Astrocyte of the spinal cord (primary cell): Measurements from ENCODE around the gene PCID2.

Experiments
- DNase-seq: peaks from one replicate; pipeline ENCODE4 v3.0.0; 2011; ENCODE audit warnings: low read depth, low spot score
- H3K4me3 ChIP-seq: 2 replicates; pipeline ENCODE4 v1.5.1; 2011; ENCODE audit warnings: low read depth, mild to moderate bottlenecking, low read length, moderate library complexity
- CTCF ChIP-seq: IDR thresholded peaks from 2 replicates; pipeline ENCODE4 v1.5.1; 2012; ENCODE audit warnings: low read depth, mild to moderate bottlenecking, low read length, inconsistent platforms
- in situ Hi-C: cut with HindIII; loops from 2 replicates; pipeline ENCODE4 v1.10.0; 2017; ENCODE audit warnings: low sequenced_read_pairs

The PCID2 gene

GRCh38 chr13:113145911-113146598 is 62.4 kb downstream of the PCID2 start:
- no peak overlapping the region for H3K4me3 ChIP-seq
- TF ChIP-seq CTCF = no peak
- in situ Hi-C loops = no loop called here
- DNase-seq = no peak

- no peak for TF ChIP-seq CTCF
- no peak for DNase-seq
- H3K4me3 ChIP-seq = no peak overlapping the region
- in situ Hi-C loops = no loop called here
Observed at GRCh38 chr13:113145496-113145895, 63.0 kb downstream of the PCID2 start.

- no peak for TF ChIP-seq CTCF
- no peak for DNase-seq
- no peak overlapping the region for H3K4me3 ChIP-seq
- in situ Hi-C loops = no loop called here
Observed at GRCh38 chr13:113144255-113144629, 64.2 kb downstream of the PCID2 start.

- no peak overlapping the region for H3K4me3 ChIP-seq
- no peak for DNase-seq
- no peak for TF ChIP-seq CTCF
- in situ Hi-C loops = no loop called here
Observed at GRCh38 chr13:113143466-113144254, 64.8 kb downstream of the PCID2 start.

GRCh38 chr13:113142876-113143275 is 65.6 kb downstream of the PCID2 start:
- no peak for DNase-seq
- no peak overlapping the region for H3K4me3 ChIP-seq
- in situ Hi-C loops = no loop called here
- no peak for TF ChIP-seq CTCF

- no peak for TF ChIP-seq CTCF
- no peak overlapping the region for H3K4me3 ChIP-seq
- in situ Hi-C loops = no loop called here
- DNase-seq = no peak
Observed at GRCh38 chr13:113141601-113141970, 66.9 kb downstream of the PCID2 start.
